Measurements from ENCODE around the gene GSC.
"Not testable (repeated sequence)": the region's sequence is repeated elsewhere in the genome, so short reads cannot be mapped to it uniquely, and the experiment has no call there.

GSC gene

GRCh38 chr14:94769391-94770250, at the start of gene GSC:
Gene GSC (minus strand): TSS chr14:94770113. CDS start chr14:94770015, 98 bp downstream.
- peak; percentile 52 for DNase-seq

- no peak for DNase-seq
These were observed 49.6 kb upstream of the GSC start for GRCh38 chr14:94819531-94819930.

- DNase-seq, result no peak
These were observed 46.2 kb upstream of the GSC start for GRCh38 chr14:94816113-94816512.

GRCh38 chr14:94805680-94806288, 35.9 kb upstream of the GSC start:
- no peak for DNase-seq

GRCh38 chr14:94801225-94801624, 31.3 kb upstream of the GSC start:
- no peak for DNase-seq

- DNase-seq, result not testable (repeated sequence)
These were observed 30.9 kb upstream of the GSC start for GRCh38 chr14:94800764-94801163.

GRCh38 chr14:94797887-94798286, 28.0 kb upstream of the GSC start:
- no peak for DNase-seq

- DNase-seq, result no peak
These were observed 26.4 kb upstream of the GSC start for GRCh38 chr14:94796278-94796677.

- no peak for DNase-seq
These were observed 25.5 kb upstream of the GSC start for GRCh38 chr14:94795372-94795771.

- no peak for DNase-seq
These were observed 24.0 kb upstream of the GSC start for GRCh38 chr14:94793901-94794300.

- DNase-seq, result no peak
These were observed 17.7 kb upstream of the GSC start for GRCh38 chr14:94787655-94788054.

- DNase-seq, result no peak
These were observed 17.2 kb upstream of the GSC start for GRCh38 chr14:94787092-94787491.

GRCh38 chr14:94780536-94781399, 10.9 kb upstream of the GSC start:
- DNase-seq, result no peak

GRCh38 chr14:94779713-94780112, 9.8 kb upstream of the GSC start:
- no peak for DNase-seq

GRCh38 chr14:94775871-94776210, 5.9 kb upstream of the GSC start:
- no peak for DNase-seq

- DNase-seq, result no peak
These were observed 5.4 kb upstream of the GSC start for GRCh38 chr14:94775091-94775870.

- DNase-seq, result no peak
These were observed 4.6 kb upstream of the GSC start for GRCh38 chr14:94774344-94775090.

- no peak for DNase-seq
These were observed 3.9 kb upstream of the GSC start for GRCh38 chr14:94773655-94774343.

GRCh38 chr14:94773061-94773648, 3.2 kb upstream of the GSC start:
- DNase-seq, result peak; percentile 23

- no peak for DNase-seq
These were observed 2.6 kb upstream of the GSC start for GRCh38 chr14:94772548-94772947.

- no peak for DNase-seq
These were observed 2.1 kb upstream of the GSC start for GRCh38 chr14:94771906-94772490.
